Neuronal stem cell (in vitro differentiated cells): Measurements from ENCODE around the gene ZMIZ2.

Experiments used
- DNase-seq: peaks from one replicate; pipeline ENCODE4 v3.0.0-alpha.2; 2013; ENCODE audit warnings: low spot score
- H2AFZ ChIP-seq: one replicate; pipeline ENCODE4 v1.6.1; 2013; ENCODE audit warnings: mild to moderate bottlenecking, low read length, inconsistent platforms
- H2AK5ac ChIP-seq: 2 replicates; pipeline ENCODE4 v1.6.1; 2013; ENCODE audit warnings: low read depth, mild to moderate bottlenecking, inconsistent platforms, low read length, moderate library complexity, mixed read lengths
- H2BK120ac ChIP-seq: 2 replicates; pipeline ENCODE4 v1.6.1; 2013; ENCODE audit warnings: low read depth, mild to moderate bottlenecking, inconsistent platforms, low read length, moderate library complexity, mixed read lengths
- H2BK12ac ChIP-seq: one replicate; pipeline ENCODE4 v1.6.1; 2013; ENCODE audit warnings: low read length, inconsistent platforms
- H2BK15ac ChIP-seq: 2 replicates; pipeline ENCODE4 v1.6.1; 2013; ENCODE audit warnings: mild to moderate bottlenecking, low read length, inconsistent platforms, mixed read lengths
- H2BK5ac ChIP-seq: one replicate; pipeline ENCODE4 v1.6.1; 2013; ENCODE audit warnings: inconsistent platforms, mild to moderate bottlenecking, low read length, moderate library complexity
- H3K14ac ChIP-seq: one replicate; pipeline ENCODE4 v1.6.1; 2013; ENCODE audit warnings: low read length, inconsistent platforms
- H3K18ac ChIP-seq: 2 replicates; pipeline ENCODE4 v1.6.1; 2013; ENCODE audit warnings: low read length, inconsistent platforms
- H3K23ac ChIP-seq: 2 replicates; pipeline ENCODE4 v1.6.1; 2013; ENCODE audit warnings: low read depth, mild to moderate bottlenecking, mixed read lengths, low read length, inconsistent platforms; ENCODE audit not compliant: poor library complexity
- H3K27ac ChIP-seq: replicated peaks from 3 replicates; pipeline ENCODE4 v1.5.1; 2013; ENCODE audit warnings: low read length, inconsistent platforms
- H3K27me3 ChIP-seq, 3 experiments: 2 replicates each; pipeline ENCODE4 v1.6.1; 2013; ENCODE audit warnings: low read length in 3 of 3, mild to moderate bottlenecking in 2 of 3, inconsistent platforms in 1 of 3, low read depth in 1 of 3, mixed read lengths in 1 of 3, moderate library complexity in 1 of 3; ENCODE audit not compliant: control insufficient read depth in 3 of 3, insufficient read depth in 3 of 3
- H3K36me3 ChIP-seq, 2 donors: replicated peaks in 1 of 2; 2 replicates each; pipeline ENCODE4 v1.6.1; 2013; ENCODE audit warnings: low read length in 2 of 2; ENCODE audit not compliant: control insufficient read depth in 2 of 2, insufficient read depth in 2 of 2
- H3K4ac ChIP-seq: 2 replicates; pipeline ENCODE4 v1.6.1; 2013; ENCODE audit warnings: inconsistent platforms, mild to moderate bottlenecking, low read length, moderate library complexity
- H3K4me1 ChIP-seq, 2 donors: 1 replicate in 1 of 2; 2 replicates in 1 of 2; pipeline ENCODE4 v1.6.1; 2013; ENCODE audit warnings: low read length in 2 of 2, low read depth in 1 of 2; ENCODE audit not compliant: control insufficient read depth in 2 of 2, insufficient read depth in 1 of 2
- H3K4me2 ChIP-seq: one replicate; pipeline ENCODE4 v1.6.1; 2013; ENCODE audit warnings: mild to moderate bottlenecking, low read length, inconsistent platforms; ENCODE audit not compliant: insufficient read depth, poor library complexity, severe bottlenecking
- H3K4me3 ChIP-seq, 2 donors: 2 replicates each; pipeline ENCODE4 v1.5.1; 2013; ENCODE audit warnings: low read length in 2 of 2, mild to moderate bottlenecking in 2 of 2, inconsistent platforms in 1 of 2, moderate library complexity in 1 of 2
- H3K79me1 ChIP-seq: one replicate; pipeline ENCODE4 v1.6.1; 2013; ENCODE audit warnings: low read depth, mild to moderate bottlenecking, inconsistent platforms, low read length, moderate library complexity
- H3K9ac ChIP-seq: one replicate; pipeline ENCODE4 v1.6.1; 2013; ENCODE audit warnings: mild to moderate bottlenecking, low read depth, low read length, inconsistent platforms; ENCODE audit not compliant: poor library complexity
- H3K9me3 ChIP-seq, 2 donors: replicated peaks in 1 of 2; 2 replicates each; pipeline versions ENCODE3 to v1.6.1; 2013; ENCODE audit warnings: low read length in 2 of 2, mild to moderate bottlenecking in 2 of 2, inconsistent platforms in 1 of 2, low read depth in 1 of 2, mixed read lengths in 1 of 2, moderate library complexity in 1 of 2; ENCODE audit not compliant: control insufficient read depth in 2 of 2, insufficient read depth in 1 of 2
- H4K8ac ChIP-seq: one replicate; pipeline ENCODE4 v1.6.1; 2013; ENCODE audit warnings: low read depth, mild to moderate bottlenecking, inconsistent platforms, low read length, moderate library complexity
- H4K91ac ChIP-seq: one replicate; pipeline ENCODE4 v1.6.1; 2013; ENCODE audit warnings: low read length, low read depth, mild to moderate bottlenecking, inconsistent platforms; ENCODE audit not compliant: poor library complexity
- WGBS, 2 donors: extraction: QIAGEN DNeasy Blood & Tissue Kit; methylation state at CpG; one replicate each; pipeline ENCODE4 v1.1.7; 2013; ENCODE audit warnings: missing lambda C conversion rate in 2 of 2, mixed read lengths in 1 of 2; ENCODE audit not compliant: insufficient read length in 2 of 2, insufficient replicate concordance in 1 of 2; ENCODE audit errors: extremely low coverage in 2 of 2; 5-methylcytosine and 5-hydroxymethylcytosine counted together

Gene ZMIZ2

GRCh38 chr7:44750921-44751571, 2.4 kb downstream of the ZMIZ2 start:
- no peaks in the 10 kb centered on the region for H3K9me3 ChIP-seq
- no peak overlapping the region for H2BK12ac ChIP-seq
- H3K27me3 ChIP-seq: no peaks in the 10 kb centered on the region
- H3K27ac ChIP-seq: no peak overlapping the region
- no peak overlapping the region for H3K9ac ChIP-seq
- no peak overlapping the region for H2AK5ac ChIP-seq
- no CpG with 5 or more reads among the region's 6 CpGs for WGBS, 2 donors
- peaks cover 12% of the 10 kb centered on the region for H3K79me1 ChIP-seq
- peaks cover 2 to 20% of the 10 kb centered on the region in 2 donors for H3K36me3 ChIP-seq
- no peak overlapping the region for H2BK5ac ChIP-seq
- H3K4me2 ChIP-seq: no peak overlapping the region
- H3K18ac ChIP-seq: no peak overlapping the region
- H3K14ac ChIP-seq: no peak overlapping the region
- H3K4me3 ChIP-seq: no peak overlapping the region
- H4K8ac ChIP-seq: no peak overlapping the region
- H4K91ac ChIP-seq: no peak overlapping the region
- H2AFZ ChIP-seq: no peak overlapping the region
- H2BK120ac ChIP-seq: no peak overlapping the region
- no peak overlapping the region for H3K23ac ChIP-seq
- H3K4ac ChIP-seq: no peak overlapping the region
- H3K4me1 ChIP-seq: peaks cover 10 to 17% of the 10 kb centered on the region in 2 donors
- no peak for DNase-seq
- H2BK15ac ChIP-seq: no peak overlapping the region

DNA sequence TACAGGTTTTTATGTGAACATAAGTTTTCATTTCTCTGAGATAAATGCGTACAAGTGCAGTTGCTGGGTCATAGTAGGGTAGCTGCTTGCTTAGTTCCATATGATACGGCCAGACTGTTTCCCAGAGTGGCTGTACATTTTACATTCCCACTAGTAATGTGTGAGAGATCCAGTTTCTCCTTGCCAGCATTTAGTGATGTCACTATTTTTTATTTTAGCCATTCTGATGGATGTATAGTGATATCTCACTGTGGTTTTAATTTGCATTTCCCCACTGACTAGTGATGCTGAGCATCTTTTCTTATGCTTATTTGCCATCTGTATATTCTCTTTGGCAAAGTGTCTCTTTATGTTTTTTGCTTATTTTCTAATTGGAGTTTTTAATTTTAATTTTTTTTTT, 4.2 kb downstream of the ZMIZ2 start:
- Histone ChIP-seq H2AK5ac (no peak overlapping the region), H2AFZ (no peak overlapping the region), H3K27me3 (no peaks in the 10 kb centered on the region), H2BK120ac (no peak overlapping the region), H3K4ac (no peak overlapping the region), H2BK15ac (no peak overlapping the region), H3K9ac (no peak overlapping the region), H4K91ac (no peak overlapping the region), H3K14ac (no peak overlapping the region), H3K9me3 (no peaks in the 10 kb centered on the region), H3K79me1 (peaks cover 13% of the 10 kb centered on the region), H3K18ac (no peak overlapping the region), H2BK5ac (no peak overlapping the region), H3K36me3 (peaks cover 14 to 36% of the 10 kb centered on the region in 2 donors), H2BK12ac (no peak overlapping the region), H3K23ac (no peak overlapping the region), H3K27ac (no peak overlapping the region), H3K4me3 (no peak overlapping the region), H3K4me1 (peaks cover 10 to 17% of the 10 kb centered on the region in 2 donors), H3K4me2 (no peak overlapping the region), H4K8ac (no peak overlapping the region)
- no peak for DNase-seq
- WGBS, 2 donors: no CpG with 5 or more reads among the region's 2 CpGs

DNA sequence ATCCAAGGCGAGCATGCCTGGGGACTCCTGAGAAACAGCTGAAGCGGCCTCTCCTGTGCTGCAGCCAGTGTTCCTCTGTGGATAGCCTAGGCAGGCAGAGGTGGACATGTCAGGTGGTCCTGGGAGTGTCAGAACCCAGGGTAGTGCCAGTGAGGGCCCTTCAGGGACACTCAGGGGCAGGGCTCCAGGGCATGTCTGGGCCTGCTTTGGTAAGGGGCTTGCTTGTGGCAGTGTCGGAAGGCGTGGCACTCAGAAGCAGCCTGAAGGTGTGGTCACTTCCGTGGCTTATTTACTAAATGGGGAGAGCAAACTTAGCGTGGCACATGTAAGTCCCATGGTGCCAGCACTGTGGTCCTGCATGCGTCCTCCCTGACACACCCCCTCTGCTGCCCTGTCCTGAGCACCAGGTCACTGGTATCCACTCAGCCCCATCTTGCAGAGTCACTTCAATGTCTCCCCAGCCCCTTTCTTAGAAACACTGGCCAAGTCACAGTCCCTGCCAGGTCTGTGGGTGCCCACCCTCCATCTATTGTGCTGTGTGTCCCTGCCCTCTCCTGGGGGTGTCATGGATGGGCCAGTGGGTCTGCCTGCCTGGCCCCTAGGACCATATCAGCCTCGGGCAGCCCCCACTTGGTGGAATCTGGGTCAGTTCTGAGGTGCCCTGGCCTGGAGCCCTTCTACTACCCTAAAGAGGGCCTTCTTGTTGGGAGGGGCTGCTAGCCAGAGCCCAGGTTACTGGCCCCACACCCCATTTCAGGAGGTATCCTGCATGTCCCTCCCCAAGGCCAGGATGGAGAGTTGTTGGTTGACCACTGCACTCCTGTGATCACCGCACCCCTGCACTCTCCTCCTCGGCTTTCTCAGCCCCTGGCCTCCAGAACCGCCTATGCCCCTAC, 6.4 kb downstream of the ZMIZ2 start:
- peak overlapping the region; percentile 89 for H2BK5ac ChIP-seq
- peak overlapping the region; percentile 28 for H3K18ac ChIP-seq
- no peak overlapping the region for H2AFZ ChIP-seq
- no peak for DNase-seq
- H3K36me3 ChIP-seq: peaks cover 24 to 48% of the 10 kb centered on the region in 2 donors
- H3K27ac ChIP-seq: no peak overlapping the region
- H4K91ac ChIP-seq: no peak overlapping the region
- H3K27me3 ChIP-seq: no peaks in the 10 kb centered on the region
- H3K14ac ChIP-seq: no peak overlapping the region
- H3K4me2 ChIP-seq: no peak overlapping the region
- no peak overlapping the region for H3K9ac ChIP-seq
- H3K23ac ChIP-seq: peak overlapping the region; percentile 87
- WGBS, 2 donors: no CpG with 5 or more reads among the region's 11 CpGs
- peaks cover 5 to 10% of the 10 kb centered on the region in 2 donors for H3K4me1 ChIP-seq
- H4K8ac ChIP-seq: peak overlapping the region; percentile 23
- no peak overlapping the region for H3K4me3 ChIP-seq
- H2BK15ac ChIP-seq: peak overlapping the region; percentile 26
- H2AK5ac ChIP-seq: peak overlapping the region; percentile 61
- H2BK120ac ChIP-seq: peak overlapping the region; percentile 83
- peak overlapping the region; percentile 63 for H2BK12ac ChIP-seq
- H3K4ac ChIP-seq: peak overlapping the region; percentile 72
- peaks cover 7% of the 10 kb centered on the region for H3K79me1 ChIP-seq
- H3K9me3 ChIP-seq: no peaks in the 10 kb centered on the region
